Brain microvascular endothelial cell (primary cell): ENCODE measurements around the gene ZPR1.

ENCODE experiments used
- DNase-seq: peaks from one replicate; pipeline ENCODE4 v3.0.0-alpha.2; 2020
- H3K27ac ChIP-seq: fragments of 250-450 bp; sonication (Bioruptor Pico); 2 replicates; pipeline ENCODE4 v1.5.1; 2020; ENCODE audit warnings: mild to moderate bottlenecking, moderate library complexity
- H3K27me3 ChIP-seq: fragments of 250-450 bp; sonication (Bioruptor Pico); replicated peaks from 2 replicates; pipeline ENCODE4 v1.5.1; 2020; ENCODE audit warnings: mild to moderate bottlenecking
- H3K36me3 ChIP-seq: fragments of 250-450 bp; sonication (Bioruptor Pico); replicated peaks from 2 replicates; pipeline ENCODE4 v1.5.1; 2020; ENCODE audit warnings: mild to moderate bottlenecking
- H3K4me3 ChIP-seq: 2 replicates; pipeline ENCODE4 v1.5.1; 2011; ENCODE audit warnings: low read depth, mild to moderate bottlenecking, control low read depth, low read length, moderate library complexity
- CTCF ChIP-seq: IDR thresholded peaks from 2 replicates; pipeline ENCODE4 v1.5.1; 2011; ENCODE audit warnings: low read depth, mild to moderate bottlenecking, moderate library complexity, low read length, control low read depth, inconsistent platforms; ENCODE audit errors: missing control alignments
- in situ Hi-C: cut with HindIII; loops from 2 replicates; pipeline ENCODE4 v1.10.0; 2017; ENCODE audit warnings: low sequenced_read_pairs, low pct_ligation_motif_present

Gene ZPR1

GRCh38 chr11:116833816-116834534 lies 46.2 kb upstream of the ZPR1 start:
- Histone ChIP-seq H3K4me3 (no peak overlapping the region), H3K36me3 (no peaks in the 10 kb centered on the region), H3K27me3 (no peaks in the 10 kb centered on the region), H3K27ac (no peak overlapping the region)
- in situ Hi-C loops, result no loop called here
- TF ChIP-seq CTCF, result no peak
- no peak for DNase-seq

- in situ Hi-C loops, result no loop called here
- no peaks in the 10 kb centered on the region for H3K27me3 ChIP-seq
- no peak for DNase-seq
- H3K4me3 ChIP-seq, result no peak overlapping the region
- H3K36me3 ChIP-seq, result no peaks in the 10 kb centered on the region
- no peak for TF ChIP-seq CTCF
- H3K27ac ChIP-seq, result no peak overlapping the region
Observed at GRCh38 chr11:116833491-116833815, 45.6 kb upstream of the ZPR1 start.

- Histone ChIP-seq H3K36me3 (no peaks in the 10 kb centered on the region), H3K27me3 (no peaks in the 10 kb centered on the region), H3K27ac (no peak overlapping the region), H3K4me3 (no peak overlapping the region)
- TF ChIP-seq CTCF, result no peak
- in situ Hi-C loops, result no loop called here
- no peak for DNase-seq
Observed at GRCh38 chr11:116832350-116833290, 44.8 kb upstream of the ZPR1 start.

DNA sequence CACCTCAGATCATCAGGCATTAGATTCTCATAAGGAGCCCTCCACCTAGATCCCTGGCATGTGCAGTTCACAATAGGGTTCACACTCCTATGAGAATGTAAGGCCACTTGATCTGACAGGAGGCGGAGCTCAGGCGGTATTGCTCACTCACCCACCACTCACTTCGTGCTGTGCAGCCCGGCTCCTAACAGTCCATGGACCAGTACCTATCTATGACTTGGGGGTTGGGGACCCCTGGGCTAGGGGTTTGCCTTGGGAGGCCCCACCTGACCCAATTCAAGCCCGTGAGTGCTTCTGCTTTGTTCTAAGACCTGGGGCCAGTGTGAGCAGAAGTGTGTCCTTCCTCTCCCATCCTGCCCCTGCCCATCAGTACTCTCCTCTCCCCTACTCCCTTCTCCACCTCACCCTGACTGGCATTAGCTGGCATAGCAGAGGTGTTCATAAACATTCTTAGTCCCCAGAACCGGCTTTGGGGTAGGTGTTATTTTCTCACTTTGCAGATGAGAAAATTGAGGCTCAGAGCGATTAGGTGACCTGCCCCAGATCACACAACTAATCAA lies 44.0 kb upstream of the ZPR1 start:
- DNase-seq, result no peak
- Histone ChIP-seq H3K27me3 (no peaks in the 10 kb centered on the region), H3K4me3 (no peak overlapping the region), H3K36me3 (no peaks in the 10 kb centered on the region), H3K27ac (no peak overlapping the region)
- TF ChIP-seq CTCF, result no peak
- in situ Hi-C loops, result no loop called here

- no peak overlapping the region for H3K4me3 ChIP-seq
- H3K27me3 ChIP-seq, result no peaks in the 10 kb centered on the region
- no peak for DNase-seq
- in situ Hi-C loops, result no loop called here
- TF ChIP-seq CTCF, result no peak
- no peak overlapping the region for H3K27ac ChIP-seq
- H3K36me3 ChIP-seq, result no peaks in the 10 kb centered on the region
Observed at GRCh38 chr11:116830184-116830912, 42.5 kb upstream of the ZPR1 start.
